NCI-H748 (cell line): ENCODE results near the gene CD109.
"Not testable (repeated sequence)": the region's sequence is repeated elsewhere in the genome, so short reads cannot be mapped to it uniquely, and the experiment has no call there.

Experiments
- DNase-seq: peaks from one replicate; lab custom pipeline; 2025; ENCODE audit not compliant: unreplicated experiment; lab: John Stamatoyannopoulos, UW

CD109 gene

DNA sequence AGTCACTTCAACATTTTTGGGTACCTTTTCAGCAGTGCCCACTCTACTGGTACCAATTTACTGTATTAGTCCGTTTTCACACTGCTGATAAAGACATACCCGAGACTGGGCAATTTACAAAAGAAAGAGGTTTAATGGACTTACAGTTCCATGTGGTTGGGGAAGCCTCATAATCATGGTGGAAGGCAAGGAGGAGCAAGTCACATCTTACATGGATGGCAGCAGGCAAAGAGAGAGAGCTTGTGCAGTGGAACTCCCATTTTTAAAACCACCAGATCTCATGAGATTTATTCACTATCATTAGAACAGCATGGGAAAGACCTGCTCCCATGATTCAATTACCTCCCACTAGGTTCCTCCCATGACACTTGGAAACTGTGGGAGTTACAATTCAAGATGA, 12.4 kb upstream of the CD109 start:
- not testable (repeated sequence) for DNase-seq

DNA sequence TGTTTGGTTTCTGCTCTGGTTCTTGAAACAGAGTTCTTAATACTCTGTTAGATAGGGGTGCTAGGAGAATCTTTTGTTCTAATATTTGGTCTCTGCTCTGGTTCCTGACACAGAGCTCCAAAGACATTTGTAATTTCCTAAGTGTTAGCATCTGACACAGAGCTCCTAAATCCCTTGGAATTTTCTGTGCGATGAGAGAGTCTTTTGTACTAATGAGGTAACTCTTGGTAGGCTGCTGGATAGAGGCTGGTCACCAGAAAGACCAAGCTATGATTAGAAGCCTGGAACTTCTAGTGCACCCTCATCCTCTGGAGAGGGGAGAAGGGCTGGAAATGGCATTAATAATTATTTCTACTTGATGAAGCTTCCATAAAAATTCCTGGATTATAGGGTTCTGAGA, 7.7 kb upstream of the CD109 start:
- DNase-seq = no peak

DNA sequence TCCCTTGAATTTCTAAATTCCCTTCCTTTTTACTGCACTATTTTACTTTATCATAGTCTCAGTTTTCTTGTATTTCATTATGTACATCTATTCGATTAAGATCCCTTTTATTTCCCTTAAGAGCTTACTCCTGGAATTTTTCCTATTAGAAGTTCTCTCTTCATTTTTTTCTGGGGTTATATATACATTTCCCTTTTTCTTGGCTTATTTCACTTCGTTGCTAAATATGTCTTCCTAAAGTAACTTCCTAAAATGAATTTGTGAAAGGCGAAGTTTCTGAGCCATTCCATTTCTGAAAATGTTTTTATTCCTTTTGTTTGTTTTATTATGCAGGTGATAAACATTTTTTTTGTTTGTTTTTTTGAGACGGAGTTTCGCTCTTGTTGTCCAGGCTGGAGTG, 5.9 kb upstream of the CD109 start:
- DNase-seq = no peak

DNA sequence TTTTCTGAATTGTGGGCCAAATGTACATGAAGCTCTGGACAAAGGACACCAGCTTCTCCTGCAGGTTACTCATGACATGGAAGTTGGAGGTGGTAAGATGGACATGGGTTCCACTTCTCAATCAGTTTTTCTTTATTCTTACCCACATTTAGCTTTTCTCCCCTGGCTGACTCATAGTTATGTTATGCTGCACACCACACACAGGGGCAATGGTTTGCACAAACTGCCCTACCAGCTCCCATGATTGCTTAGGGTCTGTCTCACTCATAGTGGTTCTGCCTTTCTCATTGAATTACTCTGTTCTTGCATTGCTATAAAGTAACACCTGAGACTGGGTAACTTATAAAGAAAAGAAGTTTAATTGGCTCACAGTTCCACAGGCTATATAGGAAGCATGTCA, 4.5 kb upstream of the CD109 start:
- no peak for DNase-seq

DNA sequence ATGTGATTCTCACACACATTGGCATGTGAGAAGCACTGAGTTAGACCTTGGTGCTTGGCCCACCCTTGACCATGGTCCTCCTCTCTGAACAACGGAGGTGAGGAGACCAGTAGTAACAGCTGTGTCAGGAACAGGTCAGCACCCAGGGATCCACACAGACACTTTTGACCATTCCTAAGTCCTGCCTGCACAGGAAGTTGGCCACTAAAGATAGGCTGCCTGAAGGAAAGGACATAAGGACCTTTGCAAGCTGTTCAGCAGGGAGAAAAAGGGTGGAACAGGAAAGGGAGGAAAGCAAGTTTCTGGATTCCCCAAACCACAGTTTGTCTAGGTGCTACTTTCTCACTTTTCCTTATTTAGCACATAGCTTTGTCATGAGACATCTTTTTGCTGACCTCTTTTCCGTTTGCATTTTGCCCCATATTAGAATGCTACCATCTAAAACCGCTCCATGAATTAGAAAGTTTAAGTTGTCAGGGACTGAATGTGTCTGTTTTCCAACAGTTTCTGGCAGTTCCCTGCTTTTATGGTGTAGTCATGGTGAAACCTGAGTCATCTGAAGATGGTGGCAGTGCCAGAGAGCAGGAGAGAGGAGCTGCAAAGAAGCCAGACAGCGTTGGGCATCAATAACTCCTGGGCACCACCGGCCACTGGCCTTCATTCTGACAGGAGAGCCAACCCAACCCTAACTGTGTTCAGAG, 1.1 kb upstream of the CD109 start:
- no peak for DNase-seq

DNA sequence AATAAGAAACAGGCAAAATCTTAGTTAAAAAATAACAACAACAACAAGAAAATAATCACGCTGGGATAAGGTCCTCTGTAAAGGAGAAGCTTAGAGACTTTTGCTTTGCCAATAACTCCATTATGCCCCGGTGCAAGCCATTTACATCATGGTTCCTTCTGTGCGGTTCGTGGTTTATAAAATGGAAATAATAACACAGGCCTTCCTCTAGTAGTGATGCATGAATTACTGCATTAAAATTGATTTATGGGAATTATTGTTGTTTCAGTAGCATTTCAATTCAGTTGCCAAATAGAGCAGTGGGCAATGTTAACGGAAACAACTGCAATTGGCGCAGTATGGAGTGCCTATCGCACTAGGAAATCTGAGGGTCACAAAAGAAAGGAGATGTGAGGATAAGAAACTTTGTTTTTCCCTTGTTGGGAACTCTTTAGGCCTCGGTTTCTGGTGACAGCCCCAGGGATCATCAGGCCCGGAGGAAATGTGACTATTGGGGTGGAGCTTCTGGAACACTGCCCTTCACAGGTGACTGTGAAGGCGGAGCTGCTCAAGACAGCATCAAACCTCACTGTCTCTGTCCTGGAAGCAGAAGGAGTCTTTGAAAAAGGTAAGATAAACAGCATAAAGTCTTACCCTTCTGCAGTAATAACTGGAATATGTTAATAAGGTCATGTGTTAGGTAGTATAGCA, 1.1 kb downstream of the CD109 start:
- no peak for DNase-seq

DNA sequence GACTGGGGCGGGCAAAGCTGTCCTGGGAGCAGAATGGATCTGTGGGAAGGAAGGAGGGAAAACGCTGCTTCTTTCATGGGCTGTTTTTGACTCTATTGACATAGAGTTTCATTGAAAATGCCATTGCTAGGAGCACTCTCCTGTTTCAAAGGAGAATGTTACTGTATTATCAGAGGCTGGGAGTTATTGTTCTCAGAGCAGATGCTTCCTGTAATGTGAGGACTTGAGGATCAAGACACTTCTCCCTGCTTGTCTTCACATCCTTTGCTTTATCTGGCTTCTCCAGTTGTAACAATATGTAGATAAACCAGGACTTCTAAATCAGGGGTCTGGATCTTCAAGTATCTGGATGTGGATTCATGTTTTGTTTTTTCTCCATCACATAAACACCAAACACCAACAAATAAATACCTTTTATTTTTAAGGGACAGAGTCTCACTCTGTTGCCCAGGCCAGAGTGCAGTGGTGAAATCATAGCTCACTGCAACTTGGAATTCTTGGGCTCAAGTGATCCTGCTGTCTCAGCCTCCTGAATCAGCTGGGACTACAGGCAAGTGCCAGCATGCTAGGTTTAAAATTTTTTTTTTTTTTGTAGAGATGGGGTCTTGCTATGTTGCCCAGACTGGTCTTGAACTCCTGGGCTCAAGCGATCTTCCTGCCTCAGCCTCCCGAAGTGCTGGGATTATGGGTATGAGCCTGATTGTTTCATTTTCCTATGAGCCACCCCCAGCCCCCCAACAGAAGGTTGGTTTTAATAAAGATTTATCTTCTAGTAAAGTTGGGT, 3.9 kb downstream of the CD109 start:
- DNase-seq = no peak

DNA sequence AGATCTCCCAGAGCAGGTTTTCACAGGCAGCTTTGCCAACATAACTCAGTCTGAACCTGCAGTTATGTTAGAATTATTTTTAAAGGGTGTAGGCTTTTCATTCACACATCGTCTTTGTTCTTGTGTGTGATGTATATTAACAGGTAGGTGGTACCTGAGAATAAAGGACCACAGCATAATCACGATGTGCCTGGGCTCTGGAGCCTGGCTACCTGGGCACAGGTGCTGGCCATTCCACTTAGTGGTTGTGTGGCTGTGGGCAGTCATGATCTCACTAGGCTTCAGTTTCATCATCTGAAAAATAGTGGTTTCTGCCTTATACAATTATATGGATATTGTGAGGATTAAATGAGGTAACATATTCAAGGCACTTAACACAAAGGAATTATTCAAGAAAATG, 6.4 kb downstream of the CD109 start:
- no peak for DNase-seq

DNA sequence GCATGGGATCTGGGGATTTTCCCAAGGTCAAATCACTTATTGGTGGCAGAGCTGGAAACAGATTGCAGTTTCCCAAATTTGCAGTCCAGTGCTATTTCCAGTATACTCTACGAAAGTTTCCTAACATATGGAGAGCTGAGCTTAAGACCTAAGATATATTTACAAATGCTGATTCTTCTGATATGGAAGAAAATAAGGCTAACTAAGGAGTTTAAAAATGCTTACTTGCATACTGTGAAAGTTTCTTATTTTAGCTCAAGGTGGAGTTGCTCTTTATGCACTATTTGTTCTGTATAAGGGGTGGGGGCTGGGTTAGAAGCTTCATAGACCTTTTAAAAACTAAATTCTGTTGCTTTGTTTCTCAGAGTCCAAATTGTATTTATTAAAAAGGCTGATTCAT, 7.5 kb downstream of the CD109 start:
- no peak for DNase-seq

DNA sequence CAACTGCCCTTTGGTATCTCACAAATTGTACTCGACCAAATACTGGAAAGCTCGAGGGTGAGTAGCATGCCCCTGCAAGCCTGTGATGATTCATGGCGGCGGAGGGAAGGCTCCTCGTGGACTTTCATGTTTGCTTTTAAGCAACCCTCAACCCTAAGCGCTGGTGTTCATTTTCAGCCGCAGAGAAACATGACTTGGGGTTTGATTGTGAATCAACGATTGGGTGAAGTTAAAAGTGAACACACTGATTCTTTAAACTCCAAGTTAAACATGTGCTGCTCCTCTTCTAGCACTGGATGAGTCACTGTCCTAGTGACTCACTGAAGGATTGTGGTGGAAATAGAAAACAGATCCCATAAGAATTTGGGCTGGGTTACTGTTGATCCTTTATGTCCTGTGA, 8.3 kb downstream of the CD109 start:
- DNase-seq = no peak

DNA sequence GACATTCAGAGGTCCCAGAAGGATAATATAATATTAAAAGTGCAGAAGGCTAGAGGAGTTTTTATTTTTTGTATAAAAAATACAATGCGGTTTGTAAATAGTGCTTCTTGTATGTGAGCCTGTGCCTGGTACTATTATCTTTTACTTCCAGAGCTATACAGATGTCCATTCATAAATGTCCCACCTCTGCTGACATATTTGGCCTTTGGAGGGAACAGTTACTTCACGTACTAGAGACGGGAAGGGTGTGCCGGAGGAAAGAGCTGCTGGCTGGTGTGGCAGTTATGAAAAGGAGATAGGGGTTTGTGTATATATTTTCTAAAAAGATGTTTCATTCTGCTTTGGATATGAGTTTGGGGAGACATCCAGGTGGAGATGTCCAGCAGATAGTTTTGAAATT, 8.8 kb downstream of the CD109 start:
- DNase-seq = no peak

DNA sequence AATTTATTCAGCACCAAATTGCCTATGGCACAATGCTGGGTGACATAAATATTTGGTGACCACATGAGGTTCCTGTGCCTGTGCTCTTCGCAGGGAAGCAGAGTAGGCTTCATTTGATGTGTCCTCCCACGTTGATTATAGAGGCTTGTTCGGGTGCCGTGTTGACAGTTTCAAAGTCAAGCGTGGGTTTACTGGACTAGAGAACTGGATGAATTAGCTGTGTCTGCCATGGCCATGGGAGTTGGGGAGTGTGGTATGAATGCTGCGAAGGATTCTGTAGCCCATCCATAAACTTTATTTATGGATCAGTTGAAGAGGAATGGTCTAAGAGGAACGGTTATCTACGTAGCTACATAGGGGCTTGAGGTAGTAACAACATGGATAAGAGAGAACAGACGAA, 11.0 kb downstream of the CD109 start:
- no peak for DNase-seq

DNA sequence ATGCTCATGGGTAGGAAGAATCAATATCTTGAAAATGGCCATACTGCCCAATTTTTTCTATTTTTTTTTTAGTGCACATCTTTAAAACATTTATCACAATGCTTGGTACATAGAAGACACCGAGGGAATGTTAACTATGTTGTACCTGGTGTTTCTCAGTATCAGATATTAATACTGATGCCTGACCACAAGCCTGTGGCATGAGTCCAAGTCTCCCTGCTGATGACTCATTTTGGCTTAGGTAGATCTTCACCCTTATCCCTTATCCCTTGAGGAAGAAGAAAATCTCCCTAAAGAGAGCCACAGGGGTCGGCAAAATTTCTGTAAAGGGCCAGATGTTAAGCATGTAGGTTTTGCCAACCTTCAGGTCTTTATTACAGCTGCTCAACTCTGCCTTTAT, 14.5 kb downstream of the CD109 start:
- DNase-seq = no peak

DNA sequence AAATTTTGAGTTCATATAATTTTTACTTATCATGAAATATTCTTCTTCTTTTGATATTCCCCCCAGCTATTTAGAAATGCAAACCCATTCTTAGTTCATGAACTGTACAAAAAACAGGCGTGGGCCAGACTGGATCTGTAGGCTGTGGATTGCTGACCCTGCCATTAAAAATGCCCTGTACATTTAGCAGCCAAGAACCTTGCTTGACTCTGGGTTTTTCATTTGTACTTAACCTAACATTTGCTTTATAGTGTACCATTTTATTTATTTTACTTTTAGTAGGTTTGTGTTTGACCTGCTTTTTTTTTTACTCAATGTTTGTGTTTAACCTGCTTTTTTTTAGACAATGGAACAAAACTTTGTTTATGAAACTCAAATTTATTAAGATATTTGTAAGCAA, 14.9 kb downstream of the CD109 start:
- DNase-seq = no peak

DNA sequence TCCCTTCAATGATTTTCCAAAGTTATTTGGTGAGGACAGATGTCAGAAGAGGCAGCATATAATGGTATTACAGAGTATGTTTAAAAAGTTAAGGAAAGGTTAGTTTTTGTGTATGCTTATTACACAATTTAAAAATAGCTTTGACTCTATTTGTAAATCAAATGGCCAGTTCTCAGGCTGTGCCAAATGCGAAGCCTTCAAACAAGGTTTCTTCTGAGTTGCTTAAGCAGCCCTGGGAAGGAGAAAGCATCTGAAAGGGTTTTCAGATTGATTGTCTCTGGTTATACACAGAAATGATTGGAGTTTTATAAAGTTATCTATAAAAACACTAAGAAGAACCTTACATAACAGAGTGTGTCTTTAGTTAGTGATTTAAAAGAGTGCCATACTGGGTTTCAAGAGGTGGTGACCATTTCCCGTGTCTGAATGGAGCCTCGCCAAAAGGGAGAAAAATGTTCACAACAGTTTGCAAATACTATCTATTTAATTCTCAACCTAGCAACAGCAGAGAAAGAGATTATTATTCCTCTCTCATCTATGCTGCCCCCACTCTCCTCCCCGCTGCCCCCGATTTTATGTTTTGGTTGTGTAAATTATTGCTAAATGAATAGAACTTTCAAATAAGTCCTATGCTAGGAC, 16.7 kb downstream of the CD109 start:
- no peak for DNase-seq

DNA sequence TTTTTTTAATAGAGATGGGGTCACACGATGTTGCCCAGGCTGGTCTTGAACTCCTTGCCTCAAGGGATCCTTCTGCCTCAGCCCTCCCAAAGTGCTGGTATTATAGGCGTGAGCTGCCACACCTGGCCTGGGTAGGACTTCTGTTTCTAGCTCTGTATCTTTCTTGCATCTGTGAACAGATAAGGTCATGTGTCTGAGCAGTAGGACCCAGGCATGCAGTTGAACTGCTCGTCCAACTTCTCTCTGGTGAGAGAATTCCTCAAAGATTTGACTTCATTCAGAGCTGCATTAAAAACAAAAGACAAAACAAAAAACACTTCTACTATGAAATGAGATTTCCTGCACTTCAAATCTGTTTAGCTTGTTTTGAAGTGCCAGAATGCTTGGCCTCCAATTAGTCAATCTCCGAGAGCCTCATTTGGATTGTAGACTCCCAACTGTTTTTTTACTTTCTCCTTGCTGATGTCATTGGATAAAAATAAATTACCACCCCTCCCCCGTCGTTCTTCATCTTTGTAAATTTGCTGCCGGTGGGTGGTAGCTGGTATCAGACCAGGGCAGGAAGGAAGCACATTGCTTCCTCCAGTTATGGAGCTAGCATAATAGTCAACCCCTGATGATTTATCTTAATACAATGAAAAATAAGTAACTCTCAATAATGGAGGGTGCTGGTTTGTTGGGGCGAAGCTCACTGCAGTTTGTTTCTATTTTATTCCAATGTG, 17.6 kb downstream of the CD109 start:
- no peak for DNase-seq

DNA sequence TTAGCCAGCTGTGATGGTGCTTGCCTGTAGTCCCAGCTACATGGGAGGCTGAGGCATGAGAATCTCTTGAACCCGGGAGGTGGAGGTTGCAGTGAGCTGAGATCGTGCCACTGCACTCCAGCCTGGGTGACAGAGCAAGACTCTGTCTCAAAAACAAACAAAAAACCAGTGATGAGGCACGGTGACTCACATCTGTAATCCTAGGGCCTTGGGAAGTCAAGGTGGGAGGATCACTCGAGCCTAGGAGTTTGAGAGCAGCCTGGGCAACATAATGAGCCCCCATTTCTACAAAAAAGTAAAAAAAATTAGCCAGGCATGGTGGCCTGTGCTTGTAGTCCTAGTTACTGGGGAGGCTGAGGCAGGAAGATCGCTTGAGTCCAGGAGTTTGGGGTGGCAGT, 19.1 kb downstream of the CD109 start:
- DNase-seq = not testable (repeated sequence)

DNA sequence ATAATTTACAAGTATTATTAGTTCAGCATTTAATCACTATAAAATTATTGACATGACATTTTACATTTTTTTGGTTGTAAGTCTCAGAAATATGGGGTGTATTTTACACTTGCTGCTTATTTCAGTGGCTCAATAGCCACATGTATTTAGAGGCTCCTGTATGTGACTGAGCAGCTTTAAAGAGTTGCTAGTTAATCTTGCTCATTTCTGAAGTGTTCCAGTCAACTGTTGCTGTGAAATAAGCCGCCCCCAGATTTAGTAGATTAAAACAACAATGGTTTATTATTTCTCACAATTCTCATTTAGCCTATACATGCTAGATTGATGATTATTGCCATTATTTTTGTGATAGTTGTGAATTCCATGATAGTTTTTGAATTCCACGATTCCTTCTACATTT, 23.0 kb downstream of the CD109 start:
- no peak for DNase-seq

DNA sequence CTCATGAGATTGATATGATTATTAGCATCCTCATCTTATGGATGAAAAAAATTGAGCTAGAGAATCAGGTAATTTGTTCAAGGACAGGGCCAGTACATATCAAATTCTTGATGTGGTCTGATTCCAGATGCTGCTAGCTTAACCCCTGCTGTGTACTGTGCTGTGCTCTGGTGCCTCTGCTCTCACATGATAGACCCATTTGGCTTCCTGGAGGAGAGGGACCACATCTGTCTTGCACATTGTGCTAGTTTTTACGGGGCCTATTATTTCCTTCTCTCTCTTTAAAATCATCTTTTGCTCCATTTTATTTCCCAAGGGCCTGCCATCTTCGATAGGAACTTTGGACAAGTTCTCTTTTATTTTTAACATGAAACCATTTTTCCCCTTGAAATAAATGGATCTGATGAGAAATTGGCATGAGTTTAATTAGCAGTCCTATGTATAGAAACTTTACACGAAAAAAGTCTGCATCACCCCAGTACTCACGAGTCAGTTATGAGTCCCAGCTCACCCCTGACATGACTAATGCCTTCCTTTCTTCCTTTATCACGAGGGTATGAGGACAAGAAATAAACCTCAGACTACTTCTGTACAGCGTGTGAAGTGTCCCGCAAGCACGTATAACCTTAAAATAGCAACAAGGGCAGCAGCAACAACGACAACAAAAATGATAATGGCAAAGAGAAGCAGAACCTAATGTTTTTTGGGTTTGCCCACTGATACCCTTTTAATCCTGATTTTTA, 26.5 kb downstream of the CD109 start:
- DNase-seq = no peak

DNA sequence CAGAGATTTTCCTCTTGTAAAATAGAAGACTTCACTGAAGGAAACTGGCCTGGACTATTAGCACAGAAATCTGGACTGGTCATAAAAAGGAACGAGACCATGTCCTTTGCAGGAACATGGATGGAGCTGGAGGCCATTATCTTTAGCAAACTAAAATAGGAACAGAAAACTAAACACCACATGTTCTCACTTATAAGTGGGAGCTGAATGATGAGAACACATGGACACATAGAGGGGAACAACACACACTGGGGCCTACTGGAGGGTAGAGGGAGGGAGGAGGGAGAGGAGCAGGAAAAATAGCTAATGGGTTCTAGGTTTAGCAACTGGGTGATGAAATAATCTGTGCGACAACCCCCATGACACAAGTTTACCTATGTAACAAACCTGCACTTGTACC, 27.5 kb downstream of the CD109 start:
- not testable (repeated sequence) for DNase-seq
